HG03095 (cell line): ENCODE data around the gene RALB.
A peak's percentile ranks its signal among the peaks of the same experiment; 100 is the strongest.
"Not testable (repeated sequence)": the region's sequence is repeated elsewhere in the genome, so short reads cannot be mapped to it uniquely, and the experiment has no call there.

ENCODE experiments used
- ATAC-seq: cut with Tn5 transposase; IDR thresholded peaks from one replicate; pipeline ENCODE4 v1.9.1; 2021; ENCODE audit warnings: moderate library complexity; ENCODE audit not compliant: unreplicated experiment

RALB gene

DNA sequence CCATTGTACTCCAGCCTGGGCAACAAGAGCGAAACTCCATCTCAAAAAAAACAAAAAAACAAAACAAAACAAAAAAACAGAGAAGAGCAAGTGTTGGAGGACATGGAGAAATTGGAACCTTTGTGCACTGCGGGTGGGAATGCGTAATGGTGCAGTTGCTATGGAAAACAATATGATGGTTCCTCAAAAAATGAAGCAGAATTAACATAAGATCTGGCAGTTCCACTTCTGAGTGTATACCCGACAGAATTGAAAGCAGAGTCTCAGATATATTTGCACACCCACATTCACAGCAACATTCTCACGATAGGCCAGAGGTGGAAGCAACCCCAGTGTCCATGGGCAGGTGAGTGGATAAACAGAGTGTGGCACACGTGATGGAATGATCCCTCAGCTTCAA lies 11.0 kb upstream of the RALB start:
- ATAC-seq, result no peak

GRCh38 chr2:120243211-120243610 lies 9.4 kb upstream of the RALB start:
- ATAC-seq, result no peak

DNA sequence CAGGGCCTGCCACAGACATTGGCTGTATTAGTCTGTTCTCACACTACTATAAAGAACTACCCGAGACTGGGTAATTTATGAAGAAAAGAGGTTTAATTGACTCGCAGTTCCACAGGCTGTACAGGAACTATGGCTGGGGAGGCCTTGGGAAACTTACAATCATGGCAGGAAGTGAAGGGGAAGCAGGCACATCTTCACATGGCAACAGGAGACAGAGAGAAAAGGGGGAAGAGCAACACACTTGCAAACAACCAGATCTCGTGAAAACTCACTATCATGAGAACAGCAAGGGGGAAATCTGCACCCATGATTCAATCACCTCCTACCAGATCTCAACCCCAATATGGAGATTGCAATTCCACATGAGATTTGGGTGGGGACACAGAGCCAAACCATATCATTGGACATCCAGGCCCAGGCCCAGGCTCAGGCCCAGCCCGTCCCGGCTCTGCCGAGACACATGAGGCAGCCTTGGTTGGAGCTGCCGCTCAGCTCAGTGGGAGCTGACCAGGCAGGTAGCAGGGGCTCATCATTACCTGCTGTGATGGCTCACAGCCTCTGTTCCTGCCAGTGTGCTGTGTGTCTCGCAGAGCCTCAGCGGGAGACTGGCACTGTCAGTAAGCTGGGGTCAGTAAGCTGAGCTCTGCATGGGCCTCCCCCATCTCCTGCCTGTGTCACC lies 8.6 kb upstream of the RALB start:
- no peak for ATAC-seq

- ATAC-seq, result no peak
Measured at GRCh38 chr2:120244656-120245519, 7.8 kb upstream of the RALB start.

DNA sequence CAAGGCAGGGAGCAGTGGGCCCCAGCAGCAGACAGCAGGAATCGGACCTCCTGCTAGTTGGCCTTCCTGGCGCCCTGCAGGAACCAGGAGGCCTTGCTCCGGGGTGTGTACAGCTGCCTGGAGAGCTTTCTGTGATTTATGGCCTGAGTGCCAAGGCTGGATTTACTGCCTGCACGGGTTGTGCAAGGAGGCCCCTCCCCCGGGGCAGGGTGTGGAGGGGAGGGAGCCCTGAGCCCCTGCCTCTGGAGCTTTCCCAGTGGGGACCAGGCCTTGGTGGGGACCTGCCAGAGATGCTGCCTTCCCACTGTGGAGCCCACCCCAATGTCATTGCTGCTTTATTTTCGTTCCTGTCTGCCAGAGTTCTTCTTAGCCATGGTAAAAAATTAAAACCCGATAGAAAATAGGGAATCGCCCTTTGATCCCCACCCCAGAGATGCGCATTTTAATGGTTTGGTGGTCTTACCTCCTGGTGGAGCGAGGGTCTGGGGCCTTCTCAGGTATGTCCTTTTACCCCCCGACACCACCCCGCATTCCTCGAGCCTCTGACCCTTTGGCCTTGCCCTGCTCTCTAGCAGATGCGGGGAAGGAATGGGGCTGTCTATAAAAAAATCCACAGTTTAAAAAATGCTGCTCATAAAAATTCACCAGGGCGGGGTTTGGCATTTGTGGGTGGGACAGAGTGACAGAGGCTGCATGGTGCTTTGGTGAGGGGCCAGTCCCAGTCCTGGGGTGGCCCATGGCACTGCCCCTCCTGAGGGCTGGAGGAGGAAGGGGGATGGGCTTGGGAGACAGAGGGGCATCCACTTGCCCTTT lies 6.9 kb upstream of the RALB start:
- ATAC-seq, result no peak

- no peak for ATAC-seq
Measured at GRCh38 chr2:120246546-120247300, 5.9 kb upstream of the RALB start.

DNA sequence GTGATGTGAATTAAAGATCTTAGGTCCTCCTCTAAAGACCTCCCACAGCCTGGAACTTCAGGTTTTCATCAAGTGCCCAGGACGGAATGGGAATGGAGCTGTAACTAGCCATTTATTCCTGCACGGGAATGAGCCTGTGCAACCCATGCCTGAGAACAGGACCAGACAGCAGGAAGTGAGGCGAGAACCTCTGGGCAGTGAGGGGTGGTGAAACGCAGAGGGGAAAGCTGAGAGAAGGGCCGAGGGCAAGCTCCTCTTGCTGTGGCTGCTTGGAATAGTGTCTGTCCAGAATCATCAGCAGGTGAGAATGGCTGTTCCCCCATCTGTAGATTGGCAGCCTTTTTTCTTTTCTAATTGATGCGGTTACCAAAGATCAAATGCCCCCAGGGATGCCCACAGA lies 4.8 kb upstream of the RALB start:
- ATAC-seq, result no peak

- ATAC-seq, result no peak
Measured at GRCh38 chr2:120250640-120251039, 2.0 kb upstream of the RALB start.

DNA sequence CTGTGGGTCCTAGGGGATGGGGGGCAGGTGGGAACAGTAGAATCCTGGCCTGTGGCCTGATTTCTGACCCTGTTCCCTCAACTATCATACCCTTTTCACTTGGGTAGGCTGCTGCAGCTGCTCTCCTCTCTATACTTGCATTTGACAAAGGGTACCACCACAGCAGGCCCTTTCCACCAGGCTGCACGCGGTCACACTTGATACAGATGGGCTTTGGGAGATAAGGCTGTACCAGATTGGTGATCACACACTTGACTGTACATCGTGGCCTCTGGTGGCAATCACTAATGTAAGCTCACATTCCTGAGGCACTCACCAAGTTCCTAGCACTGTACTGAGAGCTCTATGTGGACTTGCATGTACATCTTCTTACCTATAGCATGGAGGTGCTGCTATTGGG lies 1.6 kb upstream of the RALB start:
- ATAC-seq, result no peak

DNA sequence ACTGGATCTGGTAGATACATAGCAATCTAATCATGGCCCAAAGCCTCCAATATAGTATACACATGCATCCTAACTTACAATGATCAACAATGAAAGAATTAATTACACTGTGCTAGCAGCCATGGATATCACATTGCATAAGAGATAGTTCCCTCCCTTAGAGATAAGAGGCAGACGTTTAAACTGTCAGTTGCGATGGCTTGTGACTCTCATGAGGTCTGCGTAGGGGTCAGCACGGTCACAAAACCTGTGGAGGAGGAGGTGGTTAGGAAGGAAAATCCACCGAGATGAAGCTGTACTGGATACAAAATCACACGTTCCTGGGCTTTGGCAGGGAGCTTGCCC lies 800 bp upstream of the RALB start:
- no peak for ATAC-seq

GRCh38 chr2:120253021-120253882 lies 600 bp downstream of the RALB start:
- ATAC-seq, result peak; percentile 33

DNA sequence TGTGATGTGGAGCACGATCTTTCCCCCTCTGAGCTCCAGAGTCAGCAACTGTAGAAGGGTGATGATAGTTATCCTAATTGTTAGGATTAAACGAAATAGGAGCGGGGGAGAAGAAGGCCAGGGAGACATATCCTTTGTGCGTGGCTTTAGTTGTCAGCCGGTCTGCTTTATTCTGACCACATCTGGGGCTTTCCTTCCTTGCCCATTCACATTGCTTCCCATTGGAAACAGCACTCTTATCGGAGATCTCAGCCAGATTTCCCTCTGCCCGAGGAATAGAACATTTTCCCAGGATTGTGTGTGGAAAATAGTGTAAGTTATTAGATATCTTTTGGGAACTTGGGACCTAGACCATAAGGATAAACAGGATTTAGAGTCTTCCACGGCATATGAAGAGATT lies 1.5 kb downstream of the RALB start:
- no peak for ATAC-seq

DNA sequence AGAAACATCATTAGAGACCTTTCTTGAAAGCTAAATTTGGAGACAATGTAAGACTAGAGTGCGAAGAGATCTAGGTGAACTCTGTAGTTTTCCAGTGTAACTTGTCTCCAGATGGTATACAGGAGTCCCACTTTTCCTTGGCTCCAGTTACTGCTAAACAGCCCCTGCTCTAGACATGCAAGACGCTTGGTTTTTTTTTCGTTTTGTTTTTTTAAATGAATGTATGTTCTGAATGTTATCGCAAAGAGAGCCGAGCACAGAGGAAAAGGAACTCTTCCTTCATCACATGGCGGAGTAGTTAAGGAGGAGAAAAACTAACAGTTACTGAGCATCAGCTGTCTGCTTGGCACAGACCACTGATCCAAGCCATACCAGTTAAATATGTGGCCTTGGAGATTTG lies 2.4 kb downstream of the RALB start:
- no peak for ATAC-seq

GRCh38 chr2:120255986-120256650 lies 3.5 kb downstream of the RALB start:
- ATAC-seq, result no peak

DNA sequence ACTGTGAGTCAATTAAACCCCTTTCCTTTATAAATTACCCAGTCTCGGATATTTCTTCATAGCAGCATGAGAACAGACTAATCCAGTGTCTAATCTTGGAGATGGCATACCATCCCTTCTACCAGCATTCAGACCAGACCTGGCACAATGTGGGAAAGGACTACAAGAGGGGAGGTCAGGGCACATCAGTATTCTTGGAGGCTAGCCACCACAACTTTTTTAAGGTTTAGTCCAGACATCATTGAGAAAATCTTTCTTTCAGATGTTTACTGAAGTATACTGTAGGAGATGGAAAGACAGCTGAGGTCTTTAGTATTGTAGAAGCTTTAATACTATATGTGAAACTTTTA lies 4.0 kb downstream of the RALB start:
- no peak for ATAC-seq

DNA sequence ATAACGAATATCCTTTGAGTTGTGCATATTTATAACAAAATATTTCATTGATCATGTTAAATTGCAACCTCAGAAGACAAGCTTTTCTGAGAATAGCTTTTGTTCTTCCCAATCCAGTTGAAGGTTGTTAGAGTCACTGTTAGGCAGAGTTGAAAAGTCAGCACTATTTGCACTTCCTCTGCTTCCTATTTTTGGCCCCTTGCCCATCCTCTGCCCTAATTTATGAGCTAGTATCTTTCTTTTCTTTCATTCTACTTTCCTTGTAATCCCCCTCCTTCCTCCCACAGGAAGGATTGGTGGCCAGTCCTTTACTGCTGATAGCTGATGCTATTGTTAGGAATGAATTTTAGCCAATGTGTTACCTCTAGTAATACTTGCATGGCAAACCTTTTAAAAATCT lies 4.9 kb downstream of the RALB start:
- ATAC-seq, result no peak

GRCh38 chr2:120258196-120258595 lies 5.5 kb downstream of the RALB start:
- no peak for ATAC-seq

DNA sequence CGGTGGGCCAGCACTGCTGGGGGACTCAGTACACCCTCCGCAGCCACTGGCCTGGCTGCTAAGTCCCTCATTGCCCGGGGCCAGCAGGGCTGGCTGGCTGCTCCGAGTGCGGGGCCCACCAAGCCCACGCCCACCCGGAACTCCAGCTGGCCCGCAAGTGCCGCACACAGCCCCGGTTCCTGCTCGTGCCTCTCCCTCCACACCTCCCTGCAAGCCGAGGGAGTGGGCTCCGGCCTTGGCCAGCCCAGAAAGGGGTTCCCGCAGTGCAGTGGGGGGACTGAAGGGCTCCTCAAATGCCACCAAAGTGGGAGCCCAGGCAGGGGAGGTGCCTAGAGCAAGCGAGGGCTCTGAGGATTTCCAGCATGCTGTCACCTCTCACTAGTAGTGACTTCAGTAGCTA lies 7.3 kb downstream of the RALB start:
- ATAC-seq, result not testable (repeated sequence)

GRCh38 chr2:120260736-120261135 lies 8.1 kb downstream of the RALB start:
- ATAC-seq, result no peak
